ENCODE data around the gene RAB40B.

RAB40B gene

DNA sequence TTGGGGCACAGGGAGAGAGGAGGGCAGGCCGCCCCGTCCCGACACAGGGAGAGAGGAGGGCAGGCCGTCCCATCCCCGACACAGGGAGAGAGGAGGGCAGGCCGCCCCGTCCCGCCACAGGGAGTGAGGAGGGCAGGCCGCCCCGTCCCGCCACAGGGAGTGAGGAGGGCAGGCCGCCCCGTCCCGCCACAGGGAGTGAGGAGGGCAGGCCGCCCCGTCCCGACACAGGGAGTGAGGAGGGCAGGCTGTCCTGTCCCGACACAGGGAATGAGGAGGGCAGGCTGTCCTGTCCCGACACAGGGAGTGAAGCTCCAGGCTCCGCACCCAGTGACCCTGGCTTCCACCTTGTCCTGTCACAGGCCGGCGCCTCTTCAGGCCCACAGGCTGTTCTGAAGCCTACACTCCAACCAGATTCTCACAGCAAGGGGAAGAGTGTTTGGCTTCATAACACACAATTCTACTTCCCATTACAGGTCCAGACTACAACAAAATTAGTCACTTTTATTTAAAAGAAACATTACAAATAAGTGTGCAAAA lies 84.3 kb downstream of the RAB40B start:
- DNase-seq (ENCODE audit: low read depth) = no peak

DNA sequence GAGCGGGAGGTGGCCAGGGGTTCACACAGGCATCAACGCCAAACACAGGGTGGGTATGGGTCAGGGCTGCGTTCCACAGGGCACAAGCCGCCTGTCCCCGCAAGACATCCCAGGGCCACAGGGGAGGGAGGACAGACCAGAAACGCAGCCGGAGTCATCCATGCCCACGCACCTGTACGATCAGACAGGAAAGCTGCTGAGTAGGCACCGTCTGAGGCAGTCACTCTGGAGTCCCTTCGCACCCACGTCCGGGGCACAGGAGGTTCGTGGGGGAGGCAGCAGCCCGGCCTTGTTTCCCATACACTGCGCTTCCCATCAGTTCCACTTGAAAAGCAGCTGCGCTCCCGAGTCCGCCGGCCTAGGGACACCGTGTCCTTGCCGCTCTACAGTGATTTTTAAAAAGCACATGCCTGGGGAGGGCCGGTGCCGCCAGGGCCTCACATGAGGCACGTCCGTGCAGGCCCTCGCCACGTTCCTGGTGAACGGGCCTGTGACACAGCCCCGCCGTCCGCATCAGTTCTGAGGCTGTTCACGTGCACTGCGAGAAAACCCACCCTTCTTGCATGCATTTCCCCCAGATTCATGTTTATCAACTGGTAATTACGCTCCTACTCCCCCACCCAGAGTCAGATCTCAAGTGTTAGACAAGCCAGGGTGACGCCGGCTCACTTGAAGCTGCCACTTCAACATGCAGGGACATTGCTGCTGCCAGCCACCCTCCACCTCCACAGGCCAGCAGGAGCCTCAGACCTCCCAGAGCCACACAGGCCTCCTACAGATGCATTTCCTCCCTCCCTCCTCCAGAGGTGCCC lies 85.0 kb downstream of the RAB40B start:
- DNase-seq (ENCODE audit: low read depth) = no peak

DNA sequence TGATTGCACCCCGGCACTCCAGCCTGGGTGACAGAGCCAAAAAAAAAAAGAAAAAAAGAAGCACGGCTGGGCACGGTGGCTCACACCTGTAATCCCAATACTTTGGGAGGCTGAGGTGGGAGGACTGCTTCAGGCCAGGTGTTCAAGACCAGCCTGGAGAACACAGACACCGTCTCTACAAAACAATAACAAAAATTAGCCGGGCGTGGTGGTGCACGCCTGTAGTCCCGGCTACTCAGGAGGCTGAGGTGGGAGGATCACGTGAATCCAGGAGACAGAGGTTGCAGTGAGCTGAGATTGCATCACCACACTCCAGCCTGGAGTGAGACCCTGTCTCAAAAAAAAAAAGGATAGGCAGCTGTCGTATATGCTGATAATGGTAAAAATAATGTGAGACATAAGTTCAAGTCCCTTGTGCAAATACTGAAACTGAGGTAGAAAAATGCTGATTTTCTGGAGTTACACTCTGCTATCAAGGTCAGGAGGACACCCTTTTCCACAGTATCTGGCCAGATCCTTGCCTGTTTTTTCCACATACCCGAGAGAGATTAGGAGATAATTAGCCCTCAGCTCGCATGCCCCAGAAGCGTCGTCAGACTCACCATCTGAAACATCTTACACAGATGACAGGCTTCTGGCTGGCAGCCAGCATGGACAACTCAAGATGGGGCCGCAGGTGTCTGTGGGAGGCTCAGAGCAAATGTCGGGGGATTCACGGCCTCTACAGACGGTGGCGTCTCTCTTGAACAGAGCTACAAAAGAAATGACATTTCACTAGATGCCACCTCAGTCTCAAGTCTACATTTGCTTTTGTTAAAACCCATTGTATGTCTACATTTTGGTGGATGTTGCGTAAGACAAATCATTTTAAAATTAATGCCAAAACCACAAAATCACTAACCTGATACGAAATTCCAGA lies 87.1 kb downstream of the RAB40B start:
- DNase-seq (ENCODE audit: low read depth) = no peak

DNA sequence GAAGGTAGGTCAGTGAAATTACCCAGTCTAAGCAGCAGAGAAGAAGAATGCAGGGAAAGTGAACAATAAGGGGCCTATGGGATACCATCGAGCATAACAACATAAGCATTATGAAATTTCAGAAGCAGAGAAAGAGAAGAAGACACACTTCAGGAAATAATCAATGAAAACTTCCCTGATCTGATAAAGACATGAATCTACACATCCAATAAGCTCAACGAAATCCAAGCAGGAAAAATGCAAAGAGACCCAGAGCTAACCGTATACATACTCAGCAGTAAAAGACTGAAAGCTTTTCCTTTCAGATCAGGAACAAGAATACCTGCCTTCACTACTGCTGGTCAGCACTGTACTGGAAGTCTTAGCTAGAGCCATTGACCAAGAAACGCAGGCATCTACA lies 88.8 kb downstream of the RAB40B start:
- no peak for DNase-seq (ENCODE audit: low read depth)

DNA sequence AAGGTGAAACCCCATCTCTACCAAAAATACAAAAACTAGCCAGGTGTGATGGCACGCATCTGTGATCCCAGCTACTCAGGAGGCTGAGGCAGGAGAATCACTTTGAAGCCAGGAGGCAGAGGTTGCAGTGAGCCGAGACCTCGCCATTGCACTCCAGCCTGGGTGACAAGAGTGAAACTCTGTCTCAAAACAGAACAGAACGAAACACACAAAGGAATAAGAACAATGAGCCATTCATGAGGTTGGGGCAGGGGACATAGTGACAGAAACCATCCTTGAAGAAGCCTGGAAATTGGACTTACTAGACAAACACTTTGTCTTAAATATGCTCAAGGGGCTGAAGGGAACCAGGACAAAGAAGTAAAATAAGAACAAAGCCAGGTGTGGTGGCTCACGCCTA lies 89.7 kb downstream of the RAB40B start:
- DNase-seq (ENCODE audit: low read depth) = no peak

DNA sequence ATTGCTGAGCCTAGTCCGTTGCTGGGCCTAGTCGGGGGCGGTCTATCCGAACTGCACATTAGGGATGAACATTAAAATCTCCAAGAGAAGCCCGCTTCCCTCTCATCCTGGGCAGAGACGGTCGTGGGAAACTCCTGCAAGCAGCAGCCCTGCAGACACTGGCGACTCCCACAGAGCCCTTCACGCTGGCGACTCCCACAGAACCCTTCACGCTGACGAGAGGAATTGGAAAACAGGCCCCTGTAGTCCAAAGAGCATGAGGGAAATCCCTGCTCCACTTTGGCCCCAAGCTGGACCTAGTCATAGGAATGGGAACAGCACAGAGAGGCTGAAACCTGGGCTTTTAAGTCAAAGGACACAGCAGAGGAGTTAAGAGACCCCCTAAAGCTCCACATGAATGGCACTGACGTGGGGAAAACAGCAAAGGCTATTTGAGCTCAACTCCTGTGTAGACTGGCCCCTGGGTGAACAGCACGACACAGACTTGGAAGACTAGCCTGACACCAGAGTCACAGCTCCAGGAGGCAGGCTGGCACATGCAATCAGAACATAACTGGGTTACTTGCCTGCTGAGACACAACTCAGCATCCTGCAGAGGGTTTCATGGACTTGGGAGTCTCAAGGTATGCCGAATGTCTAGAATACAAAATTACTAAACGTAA lies 92.4 kb downstream of the RAB40B start:
- DNase-seq (ENCODE audit: low read depth) = no peak
